GM12891 (cell line): ENCODE data around the gene DDRGK1.

Experiments used
- POLR2A ChIP-seq: IDR thresholded peaks from 2 replicates; pipeline ENCODE4 v1.6.1; 2011; ENCODE audit warnings: low read depth, low read length, control low read depth
- POLR2AphosphoS5 ChIP-seq: IDR thresholded peaks from 2 replicates; pipeline ENCODE4 v1.6.1; 2011; ENCODE audit warnings: low read depth, low read length, control low read depth
- TAF1 ChIP-seq: IDR thresholded peaks from 2 replicates; pipeline ENCODE4 v1.6.1; 2011; ENCODE audit warnings: low read depth, low read length, control low read depth

- TF ChIP-seq POLR2A (no peak), POLR2AphosphoS5 (no peak), TAF1 (no peak)
These were observed 4.3 kb downstream of the DDRGK1 start for GRCh38 chr20:3199976-3200755.
